ENCODE results near the gene PDGFD.

The PDGFD gene

DNA sequence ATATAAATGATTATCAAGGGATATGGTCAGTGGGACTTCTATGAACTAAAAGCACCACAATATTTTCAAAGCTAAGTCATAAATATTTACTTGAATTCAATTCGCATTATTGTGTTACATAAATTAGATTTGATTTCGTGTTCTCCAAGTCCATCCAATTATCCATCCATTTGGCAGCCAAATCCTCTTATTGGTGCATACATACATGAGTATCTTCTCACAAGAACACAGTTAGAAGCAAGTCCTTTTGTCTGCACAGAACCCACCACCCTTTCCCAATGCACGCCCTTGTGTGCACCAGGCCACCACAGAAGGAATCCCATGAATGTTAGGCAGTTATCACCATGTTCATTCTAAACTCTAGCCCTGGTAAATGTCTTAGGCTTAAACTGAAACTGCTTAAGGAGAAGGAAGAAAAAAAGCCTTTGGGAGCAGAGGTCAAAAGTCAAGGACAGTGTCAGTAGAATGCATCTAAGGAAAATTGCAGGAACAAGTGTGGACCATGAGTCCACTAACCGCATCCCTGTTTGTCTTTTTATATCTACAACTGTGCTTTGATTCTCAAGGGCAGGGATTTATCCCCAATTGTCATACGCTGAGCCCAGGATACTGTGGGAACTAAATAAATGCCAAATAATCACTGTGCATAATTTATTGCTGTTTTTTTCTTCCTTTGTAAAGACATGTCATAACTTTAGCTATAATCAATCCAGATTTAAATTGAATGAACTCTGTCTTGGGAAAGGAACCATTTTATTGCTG is 235.7 kb downstream of the PDGFD start:
- H3K27ac ChIP-seq = no peak overlapping the region
- no peak for DNase-seq (ENCODE audit: low read depth, low spot score)

DNA sequence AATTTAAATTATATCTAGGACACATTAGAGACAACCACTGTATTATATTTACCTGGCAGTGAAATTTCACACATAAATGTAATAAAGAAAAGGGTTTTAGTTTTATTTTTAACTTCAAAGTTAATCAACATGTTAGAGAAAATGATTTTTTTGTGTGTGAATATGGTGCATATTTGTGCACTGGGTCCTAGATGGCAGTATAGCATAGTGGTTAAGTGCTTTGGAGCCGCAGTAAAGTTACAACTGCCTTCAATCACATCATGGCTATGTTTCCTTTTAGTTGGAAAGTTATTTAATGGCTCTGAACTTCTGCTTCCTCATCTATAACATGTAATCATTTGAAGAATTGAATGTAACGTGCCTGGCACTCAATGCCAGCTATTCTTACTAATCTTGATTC is 236.4 kb downstream of the PDGFD start:
- Histone ChIP-seq H3K36me3 (ENCODE audit: insufficient read depth, low read length) (no peaks in the 10 kb centered on the region), H3K27ac (no peak overlapping the region), H3K9ac (ENCODE audit: insufficient read length) (no peak overlapping the region), H3K4me3 (no peak overlapping the region), H3K9me3 (ENCODE audit: low read depth, low read length) (no peaks in the 10 kb centered on the region)
- TF ChIP-seq EZH2 (IDR thresholded peaks at IDR 0.05) (no peak), FOXP2 (optimal IDR thresholded peaks at IDR 0.05; ENCODE audit: control extremely low read depth, extremely low read length, insufficient read depth) (no peak), POLR2AphosphoS5 (IDR thresholded peaks at IDR 0.05; ENCODE audit: borderline replicate concordance, low read depth, low read length) (no peak)
- no peak for DNase-seq (ENCODE audit: low read depth, low spot score)

More for the DNA sequence above, 235.7 kb downstream of the PDGFD start:
- H3K9ac ChIP-seq (ENCODE audit: insufficient read length) = no peak overlapping the region
- TF ChIP-seq FOXP2 (optimal IDR thresholded peaks at IDR 0.05; ENCODE audit: control extremely low read depth, extremely low read length, insufficient read depth) = no peak
- no peaks in the 10 kb centered on the region for H3K36me3 ChIP-seq (ENCODE audit: insufficient read depth, low read length)
- no peaks in the 10 kb centered on the region for H3K9me3 ChIP-seq (ENCODE audit: low read depth, low read length)
- H3K4me3 ChIP-seq = no peak overlapping the region

GRCh38 chr11:103926990-103927389 is 237.0 kb downstream of the PDGFD start:
- no peak overlapping the region for H3K9ac ChIP-seq (ENCODE audit: insufficient read length)
- H3K4me3 ChIP-seq = no peak overlapping the region
- no peak for DNase-seq (ENCODE audit: low read depth, low spot score)
- H3K9me3 ChIP-seq (ENCODE audit: low read depth, low read length) = no peaks in the 10 kb centered on the region
- no peaks in the 10 kb centered on the region for H3K36me3 ChIP-seq (ENCODE audit: insufficient read depth, low read length)
- TF ChIP-seq FOXP2 (optimal IDR thresholded peaks at IDR 0.05; ENCODE audit: control extremely low read depth, extremely low read length, insufficient read depth) = no peak
- no peak for TF ChIP-seq EZH2 (IDR thresholded peaks at IDR 0.05)
- no peak for TF ChIP-seq POLR2AphosphoS5 (IDR thresholded peaks at IDR 0.05; ENCODE audit: borderline replicate concordance, low read depth, low read length)
- no peak overlapping the region for H3K27ac ChIP-seq

DNA sequence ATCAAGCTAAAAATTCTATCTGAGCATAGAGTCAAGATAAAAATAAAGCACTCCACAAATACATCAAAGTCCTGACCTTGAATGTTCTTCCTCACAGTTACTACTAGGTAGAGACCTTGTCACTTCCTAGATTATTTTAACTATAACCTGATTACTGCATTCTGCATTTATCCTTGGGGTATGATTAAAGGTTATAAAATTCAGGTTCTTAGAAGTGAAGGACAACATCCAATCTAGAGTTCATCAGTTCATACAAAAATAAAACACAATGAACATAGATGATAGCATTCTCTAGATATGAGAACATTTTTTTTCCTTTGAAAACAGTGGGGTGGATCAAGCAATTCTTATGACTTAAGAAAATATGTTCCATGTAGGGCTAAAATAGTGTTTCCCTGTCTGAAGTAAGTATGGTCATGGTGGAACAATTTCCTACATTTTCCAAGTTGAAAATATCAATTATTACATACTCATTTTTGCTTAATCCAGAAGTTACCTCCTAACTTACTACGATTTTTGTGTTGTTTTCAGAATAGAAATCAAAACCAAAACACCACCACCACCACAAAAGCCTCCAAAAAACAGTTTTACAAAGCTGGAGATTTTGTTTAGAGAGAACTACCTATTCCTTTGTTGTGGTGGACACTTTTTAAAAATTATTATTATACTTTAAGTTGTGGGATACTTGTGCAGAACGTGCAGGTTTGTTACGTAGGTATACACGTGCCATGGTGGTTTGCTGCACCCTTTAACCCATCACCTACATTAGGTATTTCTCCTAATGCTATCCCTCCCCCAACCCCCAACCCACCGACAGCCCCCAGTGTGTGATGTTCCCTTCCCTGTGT is 239.6 kb downstream of the PDGFD start:
- H3K27ac ChIP-seq = no peak overlapping the region
- no peak for DNase-seq (ENCODE audit: low read depth, low spot score)
- H3K4me3 ChIP-seq = no peak overlapping the region
- H3K9ac ChIP-seq (ENCODE audit: insufficient read length) = no peak overlapping the region
- TF ChIP-seq FOXP2 (optimal IDR thresholded peaks at IDR 0.05; ENCODE audit: control extremely low read depth, extremely low read length, insufficient read depth) (no peak), POLR2AphosphoS5 (IDR thresholded peaks at IDR 0.05; ENCODE audit: borderline replicate concordance, low read depth, low read length) (no peak), EZH2 (IDR thresholded peaks at IDR 0.05) (no peak)
- H3K9me3 ChIP-seq (ENCODE audit: low read depth, low read length) = no peaks in the 10 kb centered on the region
- H3K36me3 ChIP-seq (ENCODE audit: insufficient read depth, low read length) = no peaks in the 10 kb centered on the region

GRCh38 chr11:103923451-103923931 is 240.5 kb downstream of the PDGFD start:
- no peaks in the 10 kb centered on the region for H3K36me3 ChIP-seq (ENCODE audit: insufficient read depth, low read length)
- TF ChIP-seq POLR2AphosphoS5 (IDR thresholded peaks at IDR 0.05; ENCODE audit: borderline replicate concordance, low read depth, low read length) (no peak), EZH2 (IDR thresholded peaks at IDR 0.05) (no peak), FOXP2 (optimal IDR thresholded peaks at IDR 0.05; ENCODE audit: control extremely low read depth, extremely low read length, insufficient read depth) (no peak)
- no peak overlapping the region for H3K9ac ChIP-seq (ENCODE audit: insufficient read length)
- no peak for DNase-seq (ENCODE audit: low read depth, low spot score)
- no peaks in the 10 kb centered on the region for H3K9me3 ChIP-seq (ENCODE audit: low read depth, low read length)
- H3K4me3 ChIP-seq = no peak overlapping the region
- H3K27ac ChIP-seq = no peak overlapping the region

GRCh38 chr11:103920933-103921332 is 243.0 kb downstream of the PDGFD start:
- Histone ChIP-seq H3K36me3 (ENCODE audit: insufficient read depth, low read length) (no peaks in the 10 kb centered on the region), H3K9me3 (ENCODE audit: low read depth, low read length) (no peaks in the 10 kb centered on the region), H3K27ac (no peak overlapping the region), H3K9ac (ENCODE audit: insufficient read length) (no peak overlapping the region), H3K4me3 (no peak overlapping the region)
- TF ChIP-seq POLR2AphosphoS5 (IDR thresholded peaks at IDR 0.05; ENCODE audit: borderline replicate concordance, low read depth, low read length) (no peak), EZH2 (IDR thresholded peaks at IDR 0.05) (no peak), FOXP2 (optimal IDR thresholded peaks at IDR 0.05; ENCODE audit: control extremely low read depth, extremely low read length, insufficient read depth) (no peak)
- DNase-seq (ENCODE audit: low read depth, low spot score) = no peak

DNA sequence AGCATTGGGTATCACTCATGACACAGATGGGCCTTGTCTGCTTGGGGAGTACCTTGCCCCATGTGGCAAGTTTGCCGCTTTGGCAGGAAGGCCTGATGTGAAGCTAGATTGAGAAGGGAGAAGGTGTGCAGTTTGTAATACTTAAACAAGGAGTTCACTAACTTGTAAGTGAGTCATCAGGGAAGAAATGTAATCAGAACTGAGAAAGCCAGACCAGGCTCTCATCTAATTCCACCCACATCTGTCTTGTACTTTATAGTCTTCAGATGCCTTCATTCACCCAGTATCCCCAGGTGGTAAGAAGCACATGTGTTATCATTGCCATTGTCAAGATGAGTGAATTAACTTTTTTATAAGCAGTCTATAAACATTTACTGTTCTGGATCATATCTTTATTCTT is 243.5 kb downstream of the PDGFD start:
- H3K9ac ChIP-seq (ENCODE audit: insufficient read length) = no peak overlapping the region
- no peak for DNase-seq (ENCODE audit: low read depth, low spot score)
- TF ChIP-seq EZH2 (IDR thresholded peaks at IDR 0.05) (no peak), POLR2AphosphoS5 (IDR thresholded peaks at IDR 0.05; ENCODE audit: borderline replicate concordance, low read depth, low read length) (no peak), FOXP2 (optimal IDR thresholded peaks at IDR 0.05; ENCODE audit: control extremely low read depth, extremely low read length, insufficient read depth) (no peak)
- H3K36me3 ChIP-seq (ENCODE audit: insufficient read depth, low read length) = no peaks in the 10 kb centered on the region
- no peak overlapping the region for H3K27ac ChIP-seq
- no peak overlapping the region for H3K4me3 ChIP-seq
- no peaks in the 10 kb centered on the region for H3K9me3 ChIP-seq (ENCODE audit: low read depth, low read length)

DNA sequence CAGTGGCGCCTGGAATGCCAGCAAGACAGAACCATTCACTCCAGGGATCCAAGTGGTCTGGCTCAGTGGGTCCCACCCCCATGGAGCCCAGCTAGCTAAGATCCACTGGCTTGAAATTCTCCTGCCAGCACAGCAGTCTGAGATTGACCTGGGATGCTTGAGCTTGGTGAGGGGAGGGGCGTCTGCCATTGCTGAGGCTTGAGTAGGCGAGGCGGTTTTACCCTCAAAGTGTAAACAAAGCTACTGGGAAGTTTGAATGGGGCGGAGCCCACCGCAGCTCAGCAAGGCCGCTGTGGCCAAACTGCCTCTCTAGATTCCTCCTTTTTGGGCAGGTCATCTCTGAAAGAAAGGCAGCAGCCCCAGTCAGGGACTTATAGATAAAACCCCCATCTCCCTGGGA is 253.2 kb downstream of the PDGFD start:
- Histone ChIP-seq H3K27ac (no peak overlapping the region), H3K4me3 (no peak overlapping the region), H3K9ac (ENCODE audit: insufficient read length) (no peak overlapping the region), H3K9me3 (ENCODE audit: low read depth, low read length) (no peaks in the 10 kb centered on the region), H3K36me3 (ENCODE audit: insufficient read depth, low read length) (0 out of 2 replicates have a peak, but pooled peaks cover 3% of the 10 kb centered on the region)
- DNase-seq (ENCODE audit: low read depth, low spot score) = no peak
- TF ChIP-seq FOXP2 (optimal IDR thresholded peaks at IDR 0.05; ENCODE audit: control extremely low read depth, extremely low read length, insufficient read depth) (no peak), EZH2 (IDR thresholded peaks at IDR 0.05) (no peak), POLR2AphosphoS5 (IDR thresholded peaks at IDR 0.05; ENCODE audit: borderline replicate concordance, low read depth, low read length) (no peak)

Measured in SK-N-MC (cell line).